ENCODE measurements around the gene GFER.

DNA sequence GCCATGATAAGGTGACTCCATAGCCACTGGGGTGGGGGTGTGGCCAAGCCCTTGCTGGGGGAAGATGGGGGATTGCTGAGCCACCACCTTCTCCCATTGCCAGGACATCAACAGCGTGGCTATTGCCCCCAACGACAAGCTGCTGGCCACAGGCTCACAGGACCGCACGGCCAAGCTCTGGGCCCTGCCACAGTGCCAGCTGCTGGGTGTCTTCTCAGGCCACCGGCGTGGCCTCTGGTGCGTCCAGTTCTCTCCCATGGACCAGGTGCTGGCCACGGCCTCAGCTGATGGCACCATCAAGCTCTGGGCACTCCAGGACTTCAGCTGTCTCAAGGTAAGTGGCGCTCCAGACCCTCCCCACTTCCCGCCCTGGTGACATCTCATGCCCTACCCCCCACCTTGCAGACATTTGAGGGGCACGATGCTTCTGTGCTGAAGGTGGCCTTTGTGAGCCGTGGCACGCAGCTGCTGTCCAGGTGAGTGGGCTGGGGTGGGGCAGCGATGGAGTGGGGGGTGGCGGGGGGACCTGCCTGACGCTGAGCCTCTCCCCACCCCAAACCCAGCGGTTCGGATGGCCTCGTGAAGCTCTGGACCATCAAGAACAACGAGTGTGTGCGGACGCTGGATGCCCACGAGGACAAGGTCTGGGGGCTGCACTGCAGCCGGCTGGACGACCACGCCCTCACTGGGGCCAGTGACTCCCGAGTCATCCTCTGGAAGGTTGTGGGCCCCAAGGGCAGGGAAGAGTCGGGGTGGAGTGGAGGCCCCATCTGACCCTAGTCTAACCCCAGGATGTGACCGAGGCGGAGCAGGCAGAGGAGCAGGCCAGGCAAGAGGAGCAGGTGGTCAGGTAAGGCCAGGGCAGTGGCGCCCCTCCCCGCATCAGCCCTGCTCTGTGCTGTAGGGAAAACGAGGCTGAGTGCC is 6.8 kb upstream of the GFER start:
- TF ChIP-seq, protein P1, sequence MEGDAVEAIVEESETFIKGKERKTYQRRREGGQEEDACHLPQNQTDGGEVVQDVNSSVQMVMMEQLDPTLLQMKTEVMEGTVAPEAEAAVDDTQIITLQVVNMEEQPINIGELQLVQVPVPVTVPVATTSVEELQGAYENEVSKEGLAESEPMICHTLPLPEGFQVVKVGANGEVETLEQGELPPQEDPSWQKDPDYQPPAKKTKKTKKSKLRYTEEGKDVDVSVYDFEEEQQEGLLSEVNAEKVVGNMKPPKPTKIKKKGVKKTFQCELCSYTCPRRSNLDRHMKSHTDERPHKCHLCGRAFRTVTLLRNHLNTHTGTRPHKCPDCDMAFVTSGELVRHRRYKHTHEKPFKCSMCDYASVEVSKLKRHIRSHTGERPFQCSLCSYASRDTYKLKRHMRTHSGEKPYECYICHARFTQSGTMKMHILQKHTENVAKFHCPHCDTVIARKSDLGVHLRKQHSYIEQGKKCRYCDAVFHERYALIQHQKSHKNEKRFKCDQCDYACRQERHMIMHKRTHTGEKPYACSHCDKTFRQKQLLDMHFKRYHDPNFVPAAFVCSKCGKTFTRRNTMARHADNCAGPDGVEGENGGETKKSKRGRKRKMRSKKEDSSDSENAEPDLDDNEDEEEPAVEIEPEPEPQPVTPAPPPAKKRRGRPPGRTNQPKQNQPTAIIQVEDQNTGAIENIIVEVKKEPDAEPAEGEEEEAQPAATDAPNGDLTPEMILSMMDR (IDR thresholded peaks at IDR 0.05), result no peak
- no peak for TF ChIP-seq POLR2A (IDR thresholded peaks at IDR 0.05)

All from testis (tissue), 2 donors.